GM20000 (cell line): ENCODE results near the gene EXOC4.

ENCODE experiments used
- DNase-seq: peaks from one replicate; pipeline ENCODE4 v3.0.0; 2012; ENCODE audit warnings: low spot score
- TF ChIP-seq, protein P1 (sequence below): IDR thresholded peaks from 2 replicates; pipeline ENCODE4 v1.5.1; 2012; ENCODE audit warnings: mild to moderate bottlenecking, control low read depth; ENCODE audit errors: extremely low read depth, missing control alignments

The EXOC4 gene

DNA sequence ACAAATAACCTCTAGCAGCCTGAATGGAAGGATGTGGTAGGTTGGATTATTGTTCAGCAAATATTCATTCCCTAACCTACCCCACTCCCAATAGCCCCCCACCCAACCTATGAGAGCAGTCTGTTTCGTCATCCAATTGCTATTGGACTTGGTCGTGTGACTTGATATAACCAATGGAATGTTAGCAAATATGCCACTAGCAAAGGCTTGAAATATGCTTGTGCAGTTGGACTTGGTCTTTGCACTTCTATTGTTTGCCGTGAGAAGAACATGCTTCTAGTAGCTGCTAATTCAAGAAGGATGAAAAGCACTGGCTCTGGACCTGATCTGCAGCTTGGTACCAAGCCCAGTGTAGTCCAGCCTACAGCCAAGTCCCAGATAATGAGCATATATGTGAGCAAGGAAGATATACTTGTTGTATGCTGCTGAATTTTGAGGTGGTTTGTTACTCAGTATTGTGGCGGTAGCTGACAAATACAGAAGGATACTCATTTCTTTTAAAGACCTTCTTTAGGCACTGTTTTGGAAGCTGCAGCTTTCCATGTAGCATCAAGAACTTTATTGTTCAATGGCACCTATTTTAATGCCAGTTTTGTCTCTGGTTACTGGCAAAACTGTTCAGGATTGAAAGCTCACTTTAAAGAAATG, 180.4 kb downstream of the EXOC4 start:
- TF ChIP-seq, protein P1, sequence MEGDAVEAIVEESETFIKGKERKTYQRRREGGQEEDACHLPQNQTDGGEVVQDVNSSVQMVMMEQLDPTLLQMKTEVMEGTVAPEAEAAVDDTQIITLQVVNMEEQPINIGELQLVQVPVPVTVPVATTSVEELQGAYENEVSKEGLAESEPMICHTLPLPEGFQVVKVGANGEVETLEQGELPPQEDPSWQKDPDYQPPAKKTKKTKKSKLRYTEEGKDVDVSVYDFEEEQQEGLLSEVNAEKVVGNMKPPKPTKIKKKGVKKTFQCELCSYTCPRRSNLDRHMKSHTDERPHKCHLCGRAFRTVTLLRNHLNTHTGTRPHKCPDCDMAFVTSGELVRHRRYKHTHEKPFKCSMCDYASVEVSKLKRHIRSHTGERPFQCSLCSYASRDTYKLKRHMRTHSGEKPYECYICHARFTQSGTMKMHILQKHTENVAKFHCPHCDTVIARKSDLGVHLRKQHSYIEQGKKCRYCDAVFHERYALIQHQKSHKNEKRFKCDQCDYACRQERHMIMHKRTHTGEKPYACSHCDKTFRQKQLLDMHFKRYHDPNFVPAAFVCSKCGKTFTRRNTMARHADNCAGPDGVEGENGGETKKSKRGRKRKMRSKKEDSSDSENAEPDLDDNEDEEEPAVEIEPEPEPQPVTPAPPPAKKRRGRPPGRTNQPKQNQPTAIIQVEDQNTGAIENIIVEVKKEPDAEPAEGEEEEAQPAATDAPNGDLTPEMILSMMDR, result no peak
- no peak for DNase-seq

DNA sequence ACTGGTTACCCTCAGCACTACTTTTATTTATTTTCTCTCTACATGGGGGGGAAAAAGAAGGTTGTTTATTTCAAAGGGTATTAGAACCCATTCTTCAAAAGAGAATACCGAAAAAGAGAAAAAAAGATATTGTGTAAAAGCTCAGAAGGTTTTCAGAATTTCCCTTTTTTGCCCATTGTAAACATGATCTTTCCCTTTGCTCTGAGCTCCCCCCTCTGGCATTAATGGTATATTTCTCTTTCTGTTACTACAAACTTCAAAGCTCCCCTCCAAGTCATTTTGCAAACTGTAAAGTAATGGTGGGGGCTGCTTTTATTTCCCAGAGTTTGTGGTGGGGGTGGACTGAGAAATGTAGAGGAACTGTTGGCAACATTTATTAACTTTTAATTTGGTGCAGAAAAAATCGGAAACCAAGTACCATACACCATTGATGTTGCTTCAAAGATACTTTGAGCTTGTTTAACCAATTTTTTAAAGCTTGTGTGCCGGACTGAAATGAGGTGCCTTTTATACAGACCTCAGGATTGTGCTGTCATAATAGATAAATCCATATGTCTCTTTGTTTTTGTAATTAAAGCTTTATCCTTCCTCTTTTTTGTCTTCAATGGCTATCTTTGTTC, 181.5 kb downstream of the EXOC4 start:
- peak; percentile 58 for DNase-seq
- TF ChIP-seq, protein P1, result peak; percentile 23

DNA sequence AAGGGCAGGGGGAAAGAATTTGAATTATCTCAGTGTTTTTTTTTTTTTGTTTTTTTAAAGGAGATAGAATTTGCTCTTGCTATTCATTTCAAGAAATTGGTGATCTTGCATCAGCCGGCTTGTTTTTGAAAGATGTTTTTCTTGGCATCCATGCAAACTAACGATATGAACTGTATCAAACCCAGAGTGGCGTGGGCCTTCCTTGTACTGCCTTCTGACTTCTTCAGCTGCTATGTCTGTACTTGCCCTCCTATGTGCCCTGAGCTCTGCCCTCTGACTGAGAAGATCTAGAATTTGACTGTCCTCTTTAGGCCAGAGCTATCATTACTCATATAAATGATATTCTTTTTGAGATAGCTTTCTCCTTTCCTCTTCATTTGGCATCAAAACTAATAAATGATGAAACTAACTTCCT, 183.1 kb downstream of the EXOC4 start:
- TF ChIP-seq, protein P1, result no peak
- DNase-seq, result no peak

DNA sequence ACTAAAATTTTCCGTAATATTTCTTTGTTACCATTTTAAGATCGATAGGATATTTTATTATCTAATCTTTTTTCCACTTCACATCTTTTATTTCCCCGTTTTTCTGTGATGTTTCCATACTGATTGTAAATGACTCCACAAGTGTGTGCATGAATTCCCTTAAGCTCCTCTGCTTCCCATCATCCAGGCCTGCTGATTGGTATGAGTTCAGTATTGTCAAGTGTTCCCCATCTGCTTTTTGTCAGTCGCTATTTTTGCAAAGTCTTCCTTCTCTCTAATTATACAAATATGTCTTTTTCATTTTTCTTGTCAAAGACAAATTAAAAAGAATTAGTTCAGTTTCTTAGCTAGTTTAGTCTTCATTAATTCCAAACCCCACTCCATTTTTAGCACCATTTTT, 184.7 kb downstream of the EXOC4 start:
- no peak for DNase-seq
- TF ChIP-seq, protein P1, result no peak

DNA sequence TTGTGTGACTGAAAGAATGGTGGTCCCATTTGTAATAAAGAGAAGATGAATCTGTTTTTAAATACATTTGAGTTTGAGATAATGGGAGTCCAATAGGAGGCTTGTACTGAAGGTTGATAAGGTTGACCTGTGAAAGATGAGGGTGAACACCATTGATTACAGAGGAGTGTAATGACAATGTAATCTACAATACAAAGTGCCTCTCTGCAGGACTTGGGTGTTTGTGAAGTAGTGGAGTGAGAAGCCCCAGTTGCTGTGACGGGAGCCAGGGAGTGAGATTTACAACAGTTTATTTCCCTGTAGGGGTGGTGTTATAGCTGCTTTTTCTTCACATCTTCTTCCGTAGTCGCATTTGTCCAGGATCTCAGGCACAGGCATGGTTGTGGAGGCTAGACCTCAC, 189.9 kb downstream of the EXOC4 start:
- no peak for DNase-seq

DNA sequence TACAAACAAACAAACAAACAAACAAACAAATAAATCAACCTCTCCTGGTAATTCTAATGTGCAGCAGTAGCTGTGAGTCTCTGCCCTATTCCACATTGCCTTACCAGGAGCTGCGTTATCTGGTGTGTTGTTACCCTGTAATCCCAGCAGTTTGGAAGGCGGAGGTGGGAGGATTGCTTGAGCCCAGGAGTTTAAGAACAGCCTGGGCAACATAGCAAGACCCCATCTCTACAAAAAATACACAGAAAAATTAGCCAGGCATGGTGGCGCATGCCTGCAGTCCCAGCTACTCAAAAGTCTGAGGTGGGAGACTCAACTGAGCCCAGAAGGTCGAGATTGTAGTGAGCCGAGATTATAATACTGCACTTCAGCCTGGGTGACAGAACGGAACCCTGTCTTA, 192.7 kb downstream of the EXOC4 start:
- DNase-seq, result no peak
- TF ChIP-seq, protein P1, result no peak

More for the DNA sequence above, 189.9 kb downstream of the EXOC4 start:
- TF ChIP-seq, protein P1, result no peak

DNA sequence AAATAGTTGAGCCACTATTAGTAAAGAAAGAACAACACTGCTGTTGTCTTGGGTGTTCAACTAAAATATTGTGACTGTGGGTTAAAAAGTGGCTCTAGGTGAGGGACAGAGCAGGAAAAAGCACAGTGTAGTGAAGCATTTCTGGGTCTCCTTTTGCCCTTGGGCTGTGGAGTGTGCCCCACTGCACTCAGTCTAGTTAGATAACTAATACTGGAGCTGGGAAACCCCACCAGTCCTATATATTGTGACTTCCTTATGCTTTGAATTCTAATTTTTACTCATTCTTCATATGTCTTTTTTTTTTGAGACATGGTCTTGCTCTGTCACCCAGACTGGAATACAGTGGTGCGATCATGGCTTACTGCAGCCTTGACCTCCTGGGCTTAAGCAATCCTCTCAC, 195.1 kb downstream of the EXOC4 start:
- DNase-seq, result no peak

More for the DNA sequence above, 195.1 kb downstream of the EXOC4 start:
- TF ChIP-seq, protein P1, result no peak
